ENCODE measurements around the gene UBXN11. TPM values are rescaled to one million over a fixed set of nuclear protein-coding genes. Genes with fewer than 3 reads are reported as not detected.

Gene UBXN11
- total and polyA plus RNA-seq, 2 of the 13 experiments (the other 11 are each of a cell fraction or from before 2014, with no cell fraction given), result 9.3 to 10.4 TPM

- TF ChIP-seq U2AF2 (IDR thresholded peaks at IDR 0.05; ENCODE audit: low read depth, low read length), result no peak
- TF ChIP-seq FOXJ3 (CRISPR knock-in tag; IDR thresholded peaks at IDR 0.05; ENCODE audit: borderline replicate concordance), result no peak
- no peak for TF ChIP-seq ZNF33B (CRISPR knock-in tag; IDR thresholded peaks at IDR 0.05)
- TF ChIP-seq ZC3H4 (CRISPR knock-in tag; IDR thresholded peaks at IDR 0.05; ENCODE audit: borderline replicate concordance), result no peak
- 0 out of 2 replicates have a peak, but pooled peaks have one; percentile 33 for TF ChIP-seq THAP11 (CRISPR knock-in tag; IDR thresholded peaks at IDR 0.05)
- TF ChIP-seq HHEX (CRISPR knock-in tag; IDR thresholded peaks at IDR 0.05), result no peak
- TF ChIP-seq EP300 (IDR thresholded peaks at IDR 0.05; ENCODE audit: low read depth in 2 of 2, low read length in 2 of 2), result no peak
- no peak for TF ChIP-seq EP300 (CRISPR knock-in tag; IDR thresholded peaks at IDR 0.05; ENCODE audit: borderline replicate concordance)
- no peak for TF ChIP-seq RERE (CRISPR knock-in tag; IDR thresholded peaks at IDR 0.05; ENCODE audit: low read depth)
- no peak for TF ChIP-seq TEF (CRISPR knock-in tag; IDR thresholded peaks at IDR 0.05)
- no peak for TF ChIP-seq ZBTB7B (CRISPR knock-in tag; IDR thresholded peaks at IDR 0.05)
- TF ChIP-seq BHLHE40 (IDR thresholded peaks at IDR 0.05; ENCODE audit: low read length), result 0 out of 2 replicates have a peak, but pooled peaks have one; percentile 28
- TF ChIP-seq ZNF564 (CRISPR knock-in tag; IDR thresholded peaks at IDR 0.05), result no peak
- TF ChIP-seq ZNF407 (CRISPR knock-in tag; IDR thresholded peaks at IDR 0.05; ENCODE audit: not compliant biosample characterization), result no peak
- TF ChIP-seq ZNF629 (CRISPR knock-in tag; conservative IDR thresholded peaks at IDR 0.05), result no peak
- no peak for TF ChIP-seq RNF2 (conservative IDR thresholded peaks at IDR 0.05; ENCODE audit: low read depth)
Observed at GRCh38 chr1:26321315-26322041, 15.0 kb upstream of the UBXN11 start (continued).
